ENCODE measurements around the gene TMPRSS6. TPM values are rescaled to one million over a fixed set of nuclear protein-coding genes. Genes with fewer than 3 reads are reported as not detected.

Gene TMPRSS6
- total RNA-seq, 1 donor, result not detected

- H3K27me3 ChIP-seq (ENCODE audit: insufficient read depth, low read length), result peaks cover 8% of the 10 kb centered on the region
- no peak overlapping the region for H3K4me3 ChIP-seq (ENCODE audit: insufficient read depth, low read length)
- no peaks in the 10 kb centered on the region for H3K36me3 ChIP-seq (ENCODE audit: insufficient read depth, low read length)
- no peaks in the 10 kb centered on the region for H3K4me1 ChIP-seq (ENCODE audit: insufficient read depth, low read length)
- no peaks in the 10 kb centered on the region for H3K9me3 ChIP-seq (ENCODE audit: low read depth, low read length)
- H3K4me2 ChIP-seq (ENCODE audit: insufficient read depth, low read length), result no peak overlapping the region
- no peak overlapping the region for H3K27ac ChIP-seq (ENCODE audit: low read depth, low read length)
- H4K20me1 ChIP-seq (ENCODE audit: insufficient read depth, low read length), result no peaks in the 10 kb centered on the region
- H2AFZ ChIP-seq (ENCODE audit: low read length), result no peak overlapping the region
- no peak for TF ChIP-seq CTCF (IDR thresholded peaks at IDR 0.05; ENCODE audit: extremely low read depth, low read depth, low read length)
- no peak for DNase-seq (ENCODE audit: insufficient read length, low spot score, missing footprints)
- H3K79me2 ChIP-seq (ENCODE audit: insufficient read depth, low read length), result no peaks in the 10 kb centered on the region
Observed at GRCh38 chr22:37150701-37151100, 41.2 kb upstream of the TMPRSS6 start.

GRCh38 chr22:37148742-37149665, 39.5 kb upstream of the TMPRSS6 start:
- H3K4me3 ChIP-seq (ENCODE audit: insufficient read depth, low read length), result no peak overlapping the region
- H3K36me3 ChIP-seq (ENCODE audit: insufficient read depth, low read length), result no peaks in the 10 kb centered on the region
- H3K4me2 ChIP-seq (ENCODE audit: insufficient read depth, low read length), result no peak overlapping the region
- no peaks in the 10 kb centered on the region for H3K4me1 ChIP-seq (ENCODE audit: insufficient read depth, low read length)
- DNase-seq (ENCODE audit: insufficient read length, low spot score, missing footprints), result peak; percentile 47
- H3K79me2 ChIP-seq (ENCODE audit: insufficient read depth, low read length), result no peaks in the 10 kb centered on the region
- no peak for TF ChIP-seq CTCF (IDR thresholded peaks at IDR 0.05; ENCODE audit: extremely low read depth, low read depth, low read length)
- H3K27me3 ChIP-seq (ENCODE audit: insufficient read depth, low read length), result peaks cover 15% of the 10 kb centered on the region
- no peaks in the 10 kb centered on the region for H3K9me3 ChIP-seq (ENCODE audit: low read depth, low read length)
- no peak overlapping the region for H3K27ac ChIP-seq (ENCODE audit: low read depth, low read length)
- H4K20me1 ChIP-seq (ENCODE audit: insufficient read depth, low read length), result no peaks in the 10 kb centered on the region
- no peak overlapping the region for H2AFZ ChIP-seq (ENCODE audit: low read length)

DNA sequence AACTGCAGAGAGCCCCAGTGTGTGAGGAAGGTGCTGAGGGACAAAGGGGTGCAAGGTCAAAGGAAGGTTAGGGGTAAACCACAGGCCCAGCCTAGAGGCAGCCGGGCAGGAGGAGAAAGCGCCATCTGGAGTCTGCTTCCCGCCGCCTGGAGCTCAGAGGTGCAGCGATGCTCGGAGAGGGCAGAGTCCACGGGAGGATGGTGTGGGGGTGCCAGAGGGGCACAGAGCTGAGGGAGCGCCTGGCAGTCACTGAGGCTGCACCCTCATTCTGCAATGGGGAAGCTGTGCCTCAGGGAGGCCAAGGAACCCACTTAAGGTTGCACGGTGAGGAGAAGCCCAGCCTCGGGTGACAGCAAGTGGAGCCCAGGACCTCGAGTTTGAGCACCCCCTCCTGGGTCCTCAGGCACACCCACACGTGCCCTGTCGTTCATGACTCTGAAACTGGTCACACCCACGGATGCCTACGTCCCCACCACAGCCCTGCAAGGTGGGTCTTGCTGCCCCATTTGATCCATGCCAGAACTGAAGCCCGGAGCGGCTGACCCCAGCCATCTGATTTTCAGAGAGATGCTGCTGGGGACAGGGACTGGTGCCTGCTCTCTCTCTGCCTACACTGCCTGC, 38.6 kb upstream of the TMPRSS6 start:
- H3K27ac ChIP-seq (ENCODE audit: low read depth, low read length), result no peak overlapping the region
- no peaks in the 10 kb centered on the region for H3K9me3 ChIP-seq (ENCODE audit: low read depth, low read length)
- no peak overlapping the region for H3K4me3 ChIP-seq (ENCODE audit: insufficient read depth, low read length)

More for the DNA sequence above, 38.6 kb upstream of the TMPRSS6 start:
- Histone ChIP-seq H3K4me2 (ENCODE audit: insufficient read depth, low read length) (no peak overlapping the region), H3K79me2 (ENCODE audit: insufficient read depth, low read length) (no peaks in the 10 kb centered on the region), H3K4me1 (ENCODE audit: insufficient read depth, low read length) (no peaks in the 10 kb centered on the region), H4K20me1 (ENCODE audit: insufficient read depth, low read length) (no peaks in the 10 kb centered on the region), H3K27me3 (ENCODE audit: insufficient read depth, low read length) (peaks cover 12% of the 10 kb centered on the region), H3K36me3 (ENCODE audit: insufficient read depth, low read length) (no peaks in the 10 kb centered on the region), H2AFZ (ENCODE audit: low read length) (no peak overlapping the region)
- peak; percentile 32 for DNase-seq (ENCODE audit: insufficient read length, low spot score, missing footprints)
- TF ChIP-seq CTCF (IDR thresholded peaks at IDR 0.05; ENCODE audit: extremely low read depth, low read depth, low read length), result no peak
